ENCODE measurements around the gene PPP1R3D.

PPP1R3D gene

GRCh38 chr20:59948212-59948611, 8.1 kb upstream of the PPP1R3D start:
- DNase-seq: no peak

- DNase-seq: no peak
Measured at GRCh38 chr20:59947376-59947775, 7.3 kb upstream of the PPP1R3D start.

- DNase-seq: no peak
Measured at GRCh38 chr20:59945731-59946130, 5.6 kb upstream of the PPP1R3D start.

GRCh38 chr20:59945175-59945574, 5.1 kb upstream of the PPP1R3D start:
- peak; percentile 89 to 92 for DNase-seq

- DNase-seq: peak in 1 of 2 experiments; percentile 33
Measured at GRCh38 chr20:59944726-59945125, 4.6 kb upstream of the PPP1R3D start.

GRCh38 chr20:59942245-59942644, 2.1 kb upstream of the PPP1R3D start:
- DNase-seq: no peak

- no peak for DNase-seq
Measured at GRCh38 chr20:59940956-59941294, 820 bp upstream of the PPP1R3D start.

GRCh38 chr20:59939879-59940128, 301 bp downstream of the PPP1R3D start:
- DNase-seq: peak in 1 of 2 experiments; percentile 63

- DNase-seq: peak in 1 of 2 experiments; percentile 60
Measured at GRCh38 chr20:59939052-59939878, 840 bp downstream of the PPP1R3D start.

GRCh38 chr20:59938696-59939051, 1.4 kb downstream of the PPP1R3D start:
- DNase-seq: no peak

- no peak for DNase-seq
Measured at GRCh38 chr20:59938221-59938620, 1.9 kb downstream of the PPP1R3D start.

GRCh38 chr20:59937150-59937549, 3.0 kb downstream of the PPP1R3D start:
- no peak for DNase-seq

GRCh38 chr20:59936409-59936808, 3.7 kb downstream of the PPP1R3D start:
- no peak for DNase-seq

- no peak for DNase-seq
Measured at GRCh38 chr20:59935457-59936185, 4.5 kb downstream of the PPP1R3D start.

- peak; percentile 39 to 91 for DNase-seq
Measured at GRCh38 chr20:59933849-59934585, 6.1 kb downstream of the PPP1R3D start.

GRCh38 chr20:59933296-59933848, 6.7 kb downstream of the PPP1R3D start, which contains the start of gene SYCP2:
Gene SYCP2 (minus strand): TSS chr20:59933637. CDS start chr20:59922413, 11,224 bp downstream.
- DNase-seq: peak in 1 of 2 experiments; percentile 74

- DNase-seq: no peak
Measured at GRCh38 chr20:59932616-59933295, 7.3 kb downstream of the PPP1R3D start.

- DNase-seq: no peak
Measured at GRCh38 chr20:59931511-59932312, 8.4 kb downstream of the PPP1R3D start.

GRCh38 chr20:59925899-59926298, 14.2 kb downstream of the PPP1R3D start:
- no peak for DNase-seq

GRCh38 chr20:59925359-59925758, 14.7 kb downstream of the PPP1R3D start:
- DNase-seq: no peak

GRCh38 chr20:59923514-59923913, 16.6 kb downstream of the PPP1R3D start:
- DNase-seq: no peak

- no peak for DNase-seq
Measured at GRCh38 chr20:59920944-59921343, 19.2 kb downstream of the PPP1R3D start.
